ENCODE measurements around the gene TTYH3. TPM values are rescaled to one million over a fixed set of nuclear protein-coding genes. Genes with fewer than 3 reads are reported as not detected.

The TTYH3 gene
- polyA plus RNA-seq, 1 experiment: 55.7 TPM

DNA sequence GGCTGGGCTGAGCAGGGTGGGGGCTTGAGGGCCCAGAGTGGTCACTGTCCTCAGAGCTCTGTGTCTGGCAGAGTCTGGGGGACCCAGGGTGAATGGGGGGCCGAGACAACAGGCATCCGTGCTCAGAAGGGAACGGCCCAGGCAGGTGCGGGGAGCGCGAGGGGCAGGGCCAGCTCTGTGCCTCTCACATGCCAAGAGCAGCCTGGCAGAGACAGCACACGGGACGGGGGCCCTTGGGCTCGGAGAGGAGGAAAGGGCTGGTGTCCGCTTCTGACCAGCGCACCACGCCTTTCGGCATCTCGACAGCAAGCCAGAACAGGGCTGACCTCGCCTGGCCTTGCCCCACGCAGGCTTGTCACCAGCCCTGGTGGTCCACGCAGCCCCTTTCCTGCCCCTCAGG lies 69.6 kb downstream of the TTYH3 start:
- DNase-seq (ENCODE audit: low read depth): no peak
- POLR2A ChIA-PET: no interaction called here
- CTCF ChIA-PET: interaction anchor here (1.5 kb wide), 1 partner anchor 9 kb away, joined by 7 read pairs; no protein-coding TSS in a partner anchor
- H3K4me3 ChIP-seq (ENCODE audit: low read depth, low read length): no peak overlapping the region
- peaks cover under 1% of the 10 kb centered on the region; the same call in 1 of the 2 replicates for H3K36me3 ChIP-seq (ENCODE audit: control insufficient read depth, insufficient read depth, low read length)
- TF ChIP-seq, protein P1, sequence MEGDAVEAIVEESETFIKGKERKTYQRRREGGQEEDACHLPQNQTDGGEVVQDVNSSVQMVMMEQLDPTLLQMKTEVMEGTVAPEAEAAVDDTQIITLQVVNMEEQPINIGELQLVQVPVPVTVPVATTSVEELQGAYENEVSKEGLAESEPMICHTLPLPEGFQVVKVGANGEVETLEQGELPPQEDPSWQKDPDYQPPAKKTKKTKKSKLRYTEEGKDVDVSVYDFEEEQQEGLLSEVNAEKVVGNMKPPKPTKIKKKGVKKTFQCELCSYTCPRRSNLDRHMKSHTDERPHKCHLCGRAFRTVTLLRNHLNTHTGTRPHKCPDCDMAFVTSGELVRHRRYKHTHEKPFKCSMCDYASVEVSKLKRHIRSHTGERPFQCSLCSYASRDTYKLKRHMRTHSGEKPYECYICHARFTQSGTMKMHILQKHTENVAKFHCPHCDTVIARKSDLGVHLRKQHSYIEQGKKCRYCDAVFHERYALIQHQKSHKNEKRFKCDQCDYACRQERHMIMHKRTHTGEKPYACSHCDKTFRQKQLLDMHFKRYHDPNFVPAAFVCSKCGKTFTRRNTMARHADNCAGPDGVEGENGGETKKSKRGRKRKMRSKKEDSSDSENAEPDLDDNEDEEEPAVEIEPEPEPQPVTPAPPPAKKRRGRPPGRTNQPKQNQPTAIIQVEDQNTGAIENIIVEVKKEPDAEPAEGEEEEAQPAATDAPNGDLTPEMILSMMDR (IDR thresholded peaks at IDR 0.05; ENCODE audit: insufficient read depth, low read depth, low read length): no peak
- H3K27me3 ChIP-seq (ENCODE audit: control insufficient read depth, insufficient read depth, low read length): no peaks in the 10 kb centered on the region

DNA sequence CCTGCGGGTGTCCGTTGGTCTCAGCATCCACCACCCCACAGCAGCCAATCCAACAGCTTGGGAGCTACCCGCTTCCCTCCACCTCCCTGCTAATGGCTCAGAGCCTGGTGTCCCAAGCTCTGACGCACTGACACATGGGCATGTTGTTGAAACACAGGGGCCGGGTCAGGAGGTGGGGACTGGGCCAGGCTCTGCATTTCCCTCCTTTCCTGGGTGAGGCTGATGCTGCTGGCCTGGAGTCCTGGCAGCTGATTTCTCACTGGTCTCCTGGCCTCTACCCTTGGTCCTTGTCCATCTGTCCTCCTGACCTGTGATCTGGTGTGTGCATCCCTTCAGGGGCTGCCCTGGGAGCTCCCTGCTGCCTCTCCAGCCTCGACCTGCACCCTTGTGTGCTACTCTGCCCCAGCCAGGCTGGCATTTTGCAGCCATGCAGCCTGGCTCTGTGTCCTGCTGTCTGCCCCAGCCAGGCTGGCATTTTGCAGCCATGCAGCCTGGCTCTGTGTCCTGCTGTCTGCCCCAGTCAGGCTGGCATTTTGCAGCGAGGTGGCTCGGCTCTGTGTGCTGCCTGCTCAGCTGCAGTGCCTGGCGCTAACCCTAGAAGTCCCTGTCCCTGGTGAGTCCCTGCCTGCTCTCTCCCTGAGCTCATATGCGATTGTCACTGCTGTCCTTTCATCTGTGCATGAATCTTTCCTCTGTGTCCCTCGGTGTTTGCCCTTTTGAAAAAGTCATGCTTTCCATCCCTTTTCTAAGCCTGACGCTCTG lies 70.2 kb downstream of the TTYH3 start:
- H3K36me3 ChIP-seq (ENCODE audit: control insufficient read depth, insufficient read depth, low read length): peaks cover 1% of the 10 kb centered on the region; the same call in 1 of the 2 replicates
- POLR2A ChIA-PET: no interaction called here
- H3K4me3 ChIP-seq (ENCODE audit: low read depth, low read length): no peak overlapping the region
- TF ChIP-seq, protein P1 (IDR thresholded peaks at IDR 0.05; ENCODE audit: insufficient read depth, low read depth, low read length): no peak
- no peak for DNase-seq (ENCODE audit: low read depth)
- no peaks in the 10 kb centered on the region for H3K27me3 ChIP-seq (ENCODE audit: control insufficient read depth, insufficient read depth, low read length)
- CTCF ChIA-PET: interaction anchor here (0.8 to 1.5 kb wide), 2 partner anchors 8 to 17 kb away, joined by 3 to 7 read pairs; no protein-coding TSS in a partner anchor

DNA sequence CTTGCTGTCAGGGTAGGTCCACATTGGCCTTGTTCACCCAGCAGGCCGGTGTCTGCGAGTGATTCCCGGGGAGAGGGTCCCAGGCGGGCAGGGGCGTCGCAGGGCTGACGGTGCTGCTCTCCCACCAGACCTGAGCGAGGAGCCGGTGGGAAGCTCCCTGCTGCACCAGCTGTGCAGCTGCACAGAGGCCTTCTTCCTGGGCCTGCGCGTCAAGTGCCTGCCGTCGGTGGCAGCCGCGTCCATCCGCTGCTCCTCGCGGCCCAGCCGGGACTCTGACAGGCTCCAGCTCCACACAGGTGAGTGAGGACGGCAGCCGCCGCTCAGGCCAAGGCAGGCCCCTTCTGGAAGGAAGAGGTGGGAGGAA lies 70.8 kb downstream of the TTYH3 start:
- Histone ChIP-seq H3K36me3 (ENCODE audit: control insufficient read depth, insufficient read depth, low read length) (peaks cover 1% of the 10 kb centered on the region; the same call in 1 of the 2 replicates), H3K27me3 (ENCODE audit: control insufficient read depth, insufficient read depth, low read length) (no peaks in the 10 kb centered on the region), H3K4me3 (ENCODE audit: low read depth, low read length) (no peak overlapping the region)
- CTCF ChIA-PET: interaction anchor here (0.8 kb wide), 1 partner anchor 16 kb away, joined by 3 read pairs; no protein-coding TSS in a partner anchor
- POLR2A ChIA-PET: no interaction called here
- no peak for DNase-seq (ENCODE audit: low read depth)
- TF ChIP-seq, protein P1 (IDR thresholded peaks at IDR 0.05; ENCODE audit: insufficient read depth, low read depth, low read length): no peak

DNA sequence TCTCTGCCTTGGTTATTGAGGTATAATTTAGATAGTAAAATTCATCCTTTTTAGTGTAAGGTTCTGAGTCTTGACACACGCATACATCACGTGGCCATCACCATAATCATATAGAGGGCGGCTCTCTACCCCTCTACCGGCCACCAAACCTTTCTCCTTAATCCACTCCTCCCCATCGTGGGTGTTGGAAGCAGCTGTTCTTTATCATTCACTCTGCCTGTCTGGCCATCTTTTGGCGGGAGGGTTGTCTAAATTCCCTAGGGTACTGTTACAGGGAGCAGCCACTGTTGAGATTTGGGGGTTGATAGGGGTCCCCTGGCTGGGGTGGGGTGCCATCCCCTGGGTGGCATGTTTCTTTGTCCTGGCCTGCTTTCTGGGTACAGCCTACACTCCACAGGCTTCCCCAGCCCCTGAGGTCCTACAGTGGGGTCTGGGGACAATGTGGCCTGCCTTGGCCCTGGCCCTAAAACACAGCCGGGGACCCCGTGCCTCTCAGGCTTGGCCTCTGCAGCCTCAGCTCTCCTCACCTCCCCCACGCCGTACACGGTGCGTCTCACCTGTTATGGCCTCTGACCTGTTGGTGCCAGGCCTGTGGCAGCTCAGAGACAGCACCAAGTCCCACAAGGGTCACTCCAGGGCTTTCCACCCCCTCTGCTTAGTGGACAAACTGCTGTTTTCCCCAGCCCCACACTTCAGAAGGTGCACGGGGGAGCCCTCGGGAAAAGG lies 73.7 kb downstream of the TTYH3 start:
- Histone ChIP-seq H3K4me3 (ENCODE audit: low read depth, low read length) (no peak overlapping the region), H3K27me3 (ENCODE audit: control insufficient read depth, insufficient read depth, low read length) (no peaks in the 10 kb centered on the region), H3K36me3 (ENCODE audit: control insufficient read depth, insufficient read depth, low read length) (peaks cover 1% of the 10 kb centered on the region; the same call in 1 of the 2 replicates)
- ChIA-PET POLR2A (no interaction called here), CTCF (interaction anchor here (0.9 kb wide), 1 partner anchor 35 kb away, joined by 3 read pairs; no protein-coding TSS in a partner anchor)
- DNase-seq (ENCODE audit: low read depth): no peak
- TF ChIP-seq, protein P1 (IDR thresholded peaks at IDR 0.05; ENCODE audit: insufficient read depth, low read depth, low read length): no peak

DNA sequence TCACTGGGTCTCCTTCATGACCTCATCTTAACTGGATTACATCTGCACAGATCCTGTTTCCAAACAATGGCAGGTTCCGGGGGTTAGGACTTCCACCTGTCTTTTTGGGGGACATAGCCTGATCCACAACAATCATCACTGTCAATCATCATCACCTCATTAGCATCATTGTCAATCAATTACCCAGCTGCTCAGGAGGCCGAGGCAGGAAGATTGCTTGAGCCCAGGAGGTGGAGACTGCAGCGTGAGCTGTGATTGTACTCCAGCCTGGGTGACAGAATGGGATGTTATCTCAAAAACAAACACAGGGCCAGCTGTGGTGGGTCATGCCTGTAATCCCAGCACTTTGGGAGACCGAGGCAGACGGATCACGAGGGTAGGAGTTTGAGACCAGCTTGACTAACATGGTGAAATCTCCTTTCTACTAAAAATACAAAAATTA lies 74.9 kb downstream of the TTYH3 start:
- ChIA-PET CTCF (interaction anchor here (0.6 to 1.2 kb wide), 2 partner anchors 20 to 224 kb away, joined by 3 read pairs; no protein-coding TSS in a partner anchor), POLR2A (no interaction called here)

More for the DNA sequence above, 74.9 kb downstream of the TTYH3 start:
- Histone ChIP-seq H3K36me3 (ENCODE audit: control insufficient read depth, insufficient read depth, low read length) (peaks cover 3% of the 10 kb centered on the region), H3K4me3 (ENCODE audit: low read depth, low read length) (no peak overlapping the region), H3K27me3 (ENCODE audit: control insufficient read depth, insufficient read depth, low read length) (no peaks in the 10 kb centered on the region)
- no peak for DNase-seq (ENCODE audit: low read depth)
- TF ChIP-seq, protein P1 (IDR thresholded peaks at IDR 0.05; ENCODE audit: insufficient read depth, low read depth, low read length): no peak
